HG03460 (cell line): Measurements from ENCODE around the gene SLX4IP.

Experiments
- ATAC-seq: cut with Tn5 transposase; IDR thresholded peaks from one replicate; pipeline ENCODE4 v1.9.1; 2021; ENCODE audit not compliant: unreplicated experiment

Gene SLX4IP

GRCh38 chr20:10428008-10428407, 7.1 kb upstream of the SLX4IP start:
- ATAC-seq, result no peak

DNA sequence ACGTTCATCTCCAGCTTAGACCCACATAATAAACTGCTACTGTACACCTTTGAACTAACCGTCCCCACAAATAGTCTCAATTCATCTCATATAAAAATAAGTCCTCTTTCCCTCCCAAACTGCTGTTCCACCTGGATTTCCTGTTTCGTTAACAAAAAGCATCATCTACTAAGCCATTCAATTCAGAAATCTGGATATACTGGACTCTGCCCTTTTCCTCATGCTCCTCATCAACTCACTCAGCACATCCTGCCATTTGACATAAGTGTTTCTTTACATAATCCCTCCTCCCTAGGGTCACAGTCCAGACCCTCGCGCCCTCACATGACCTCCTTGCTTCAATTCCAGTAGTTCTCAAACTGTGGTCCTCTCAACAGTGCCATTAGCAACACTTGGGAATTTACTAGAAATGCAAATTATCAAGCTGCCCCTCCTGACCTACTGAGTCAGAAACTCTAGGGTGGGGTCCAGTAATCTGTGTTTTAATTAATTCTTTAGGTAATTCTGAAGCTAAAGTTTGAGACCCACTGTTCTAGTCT, 5.6 kb upstream of the SLX4IP start:
- ATAC-seq, result no peak

- no peak for ATAC-seq
Observed at GRCh38 chr20:10430000-10430466, 5.1 kb upstream of the SLX4IP start.

GRCh38 chr20:10430704-10431103, 4.4 kb upstream of the SLX4IP start:
- no peak for ATAC-seq

DNA sequence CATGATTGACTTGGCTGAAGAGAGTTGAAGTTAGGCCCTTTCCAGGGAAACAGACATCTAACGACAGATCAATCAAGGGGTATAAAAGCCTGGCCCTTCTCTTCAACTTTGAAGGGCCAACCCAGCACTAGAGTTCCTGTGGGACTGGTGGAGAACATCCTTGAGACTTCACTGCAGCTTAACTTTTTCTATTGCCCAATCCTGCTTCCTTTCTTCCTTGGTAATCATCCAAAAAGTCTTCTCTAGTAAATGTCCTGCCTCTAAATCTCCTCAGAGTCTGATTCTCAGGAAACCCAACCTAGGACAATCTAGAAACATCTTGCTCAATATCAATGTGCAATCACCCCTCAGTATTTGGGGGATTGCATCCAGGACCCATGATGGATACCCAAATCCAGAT, 3.0 kb upstream of the SLX4IP start:
- no peak for ATAC-seq

- no peak for ATAC-seq
Observed at GRCh38 chr20:10433014-10433622, 2.0 kb upstream of the SLX4IP start.

- peak; percentile 53 for ATAC-seq
Observed at GRCh38 chr20:10433623-10434466, 1.3 kb upstream of the SLX4IP start, which contains the start of gene MKKS. TSS of gene MKKS (minus strand) at chr20:10434222. CDS start at chr20:10413514, 20,708 bp downstream.

DNA sequence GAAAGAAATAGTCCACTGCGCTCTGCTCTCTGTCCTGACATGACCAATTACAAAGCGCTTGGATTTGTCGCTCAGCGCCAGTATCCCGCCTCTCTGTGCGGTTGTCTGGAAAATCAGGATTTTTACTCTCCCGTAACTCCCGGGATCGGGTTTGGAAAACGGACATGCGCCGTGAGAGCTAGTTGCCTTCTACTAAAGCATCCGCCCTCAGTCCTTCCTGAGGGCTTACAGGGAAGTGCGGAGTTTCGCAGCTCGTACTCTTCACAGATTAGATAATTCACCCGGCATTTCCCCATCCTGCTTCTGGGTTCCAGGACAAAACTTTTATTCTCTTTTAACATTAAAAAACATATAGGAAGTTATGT, 656 bp upstream of the SLX4IP start:
- ATAC-seq, result peak; percentile 33

- no peak for ATAC-seq
Observed at GRCh38 chr20:10436053-10436699, 1.1 kb downstream of the SLX4IP start.

DNA sequence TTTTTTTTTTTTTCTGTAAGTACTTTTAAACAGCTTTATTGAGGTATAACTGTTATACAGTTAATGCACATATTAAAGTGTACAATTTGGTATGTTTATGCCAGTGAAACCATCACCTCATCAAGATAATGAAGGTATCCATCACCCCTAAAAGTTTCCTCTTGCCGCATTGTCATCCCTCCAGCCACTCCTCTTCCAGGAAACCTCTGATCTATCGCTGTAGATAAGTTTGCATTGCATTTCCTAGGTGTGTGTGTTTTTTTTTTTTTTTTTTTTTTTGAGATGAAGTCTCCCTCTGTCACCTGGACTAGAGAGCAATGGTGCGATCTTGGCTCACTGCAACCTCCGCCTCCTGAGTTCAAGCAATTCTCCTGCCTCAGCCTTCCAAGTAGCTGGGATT, 3.1 kb downstream of the SLX4IP start:
- ATAC-seq, result no peak

- ATAC-seq, result no peak
Observed at GRCh38 chr20:10443936-10444335, 8.8 kb downstream of the SLX4IP start.

DNA sequence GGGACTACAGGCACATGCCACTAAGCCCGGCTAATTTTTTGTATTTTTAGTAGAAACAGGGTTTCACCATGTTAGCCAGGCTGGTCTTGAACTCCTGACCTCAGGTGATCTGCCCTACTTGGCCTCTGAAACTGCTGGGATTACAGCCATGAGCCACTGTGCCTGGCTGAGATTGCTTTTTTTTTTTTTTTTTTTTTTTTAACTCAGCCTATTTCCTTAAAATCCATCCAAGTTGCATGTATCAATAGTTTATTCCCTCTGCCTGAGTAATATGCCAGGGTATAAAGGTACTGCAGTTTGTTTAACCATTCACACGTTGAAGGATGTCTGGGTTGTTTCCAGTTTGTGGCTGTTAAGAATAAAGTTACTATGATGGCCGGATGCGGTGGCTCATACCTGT, 10.7 kb downstream of the SLX4IP start:
- ATAC-seq, result no peak

DNA sequence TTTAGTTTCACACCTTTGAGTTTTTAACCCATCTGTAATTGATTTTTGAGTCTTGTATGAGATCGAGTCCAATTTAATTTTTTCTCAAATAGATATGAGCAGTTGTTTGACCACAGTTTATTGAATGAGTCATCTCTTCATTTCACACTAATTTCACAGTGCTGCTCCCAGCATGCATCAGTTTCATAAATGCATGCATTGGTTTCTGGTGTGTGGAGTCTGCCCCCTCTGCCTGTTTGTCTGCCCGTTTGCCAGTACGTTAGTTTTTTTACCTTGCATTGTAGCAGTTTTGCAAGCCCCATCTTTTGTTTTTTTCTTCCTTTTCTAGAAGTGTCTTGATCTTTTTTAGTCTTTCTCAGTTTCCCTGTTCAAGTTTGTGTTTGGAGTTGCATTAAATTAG, 11.9 kb downstream of the SLX4IP start:
- peak; percentile 96 for ATAC-seq

DNA sequence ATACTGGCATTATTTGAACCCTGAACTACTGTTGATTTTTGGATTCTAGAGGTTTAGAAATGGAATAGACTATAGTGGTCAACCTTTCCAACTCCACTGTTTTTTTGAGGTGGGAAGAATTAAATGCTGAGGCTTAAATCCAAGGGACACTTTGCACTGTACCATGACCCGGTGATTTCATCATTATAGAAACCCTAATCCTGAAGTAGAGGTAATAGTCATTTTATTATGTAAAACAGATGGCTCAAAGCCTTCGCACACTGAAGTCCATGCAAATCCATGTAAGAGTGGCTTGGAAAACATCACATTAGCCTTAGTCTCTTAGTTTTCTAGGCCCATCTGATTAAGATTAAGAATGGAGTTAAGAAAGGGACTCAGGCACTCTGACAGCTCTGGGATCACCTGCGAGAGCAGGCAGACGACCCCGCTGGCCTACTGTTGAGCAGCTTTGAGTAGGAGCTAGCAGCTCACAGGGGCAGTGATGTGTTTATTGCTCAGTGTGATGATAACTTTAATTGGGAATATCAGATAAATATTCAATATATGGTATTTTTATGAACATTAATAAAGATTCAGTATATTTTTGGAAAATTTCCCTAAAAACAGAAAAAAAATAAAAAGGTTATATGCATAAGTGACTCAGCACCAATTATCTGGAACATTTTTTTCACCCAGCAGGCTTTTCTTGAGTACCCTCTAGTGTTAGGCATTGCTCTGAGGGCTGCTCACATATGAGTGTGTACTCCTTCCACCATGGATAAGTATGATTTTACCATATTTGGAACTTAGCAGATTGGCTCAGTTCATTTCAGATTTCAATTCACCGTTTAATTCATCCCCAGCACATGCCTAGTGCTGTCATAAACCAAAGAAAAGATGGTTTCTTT, 13.4 kb downstream of the SLX4IP start:
- ATAC-seq, result no peak

DNA sequence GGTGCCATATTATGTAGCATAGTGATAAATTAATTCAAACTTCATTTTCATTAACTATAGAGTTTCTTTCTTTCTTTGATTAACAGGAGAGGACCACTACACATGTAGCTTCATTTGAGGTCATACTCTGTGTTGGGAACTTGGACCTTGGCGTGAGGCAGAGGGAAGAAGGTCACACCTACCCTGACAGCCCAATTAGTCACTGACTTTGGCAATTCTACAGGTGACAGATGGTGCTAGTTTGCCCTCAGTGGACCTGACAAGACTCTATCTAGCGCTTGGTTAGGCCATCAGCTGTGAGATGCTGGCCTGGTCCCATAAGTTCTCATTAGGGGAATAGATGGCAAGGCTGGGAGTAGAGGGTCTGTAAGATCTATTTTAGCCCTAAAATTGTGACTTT, 14.2 kb downstream of the SLX4IP start:
- no peak for ATAC-seq

- ATAC-seq, result peak; percentile 96
Observed at GRCh38 chr20:10453241-10453640, 18.1 kb downstream of the SLX4IP start.

- ATAC-seq, result no peak
Observed at GRCh38 chr20:10454151-10454750, 19.1 kb downstream of the SLX4IP start.

DNA sequence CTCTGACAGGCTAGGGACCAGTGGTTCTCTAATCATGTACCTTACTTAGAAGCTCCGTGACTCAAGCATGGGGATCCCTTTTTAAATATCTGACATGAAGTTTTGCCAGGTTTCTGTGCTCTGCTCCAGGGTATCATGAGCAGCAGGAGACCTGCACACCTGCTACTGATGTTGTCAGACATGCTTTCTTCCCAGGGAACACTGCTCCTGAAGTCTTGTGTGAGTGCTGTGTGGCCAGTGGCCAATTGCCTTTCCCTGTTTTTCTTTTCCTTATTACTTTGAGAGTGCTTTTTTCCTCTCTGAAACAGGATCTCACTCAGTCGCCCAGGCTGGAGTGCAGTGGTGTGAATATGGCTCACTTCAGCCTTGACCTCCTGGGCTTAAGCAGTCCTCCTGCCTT, 26.4 kb downstream of the SLX4IP start:
- no peak for ATAC-seq

DNA sequence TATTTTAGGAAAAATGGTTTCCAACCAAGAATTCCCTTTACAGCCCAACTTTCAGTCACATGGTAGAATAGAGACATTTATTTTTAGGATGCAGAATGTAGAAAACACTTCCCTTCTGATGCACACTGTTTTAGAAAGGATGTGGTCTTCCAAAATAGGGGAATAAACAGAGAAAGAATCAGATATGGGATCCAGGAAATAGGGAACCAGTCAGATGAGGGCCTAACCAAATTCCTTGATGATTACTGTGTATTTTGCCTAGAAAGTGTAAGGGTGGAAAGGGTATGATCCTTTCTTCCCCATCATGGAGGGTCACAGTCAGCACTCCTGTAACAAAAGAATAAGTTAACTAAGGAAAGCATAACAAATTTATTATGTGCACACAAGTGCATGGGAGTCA, 27.4 kb downstream of the SLX4IP start:
- ATAC-seq, result no peak

DNA sequence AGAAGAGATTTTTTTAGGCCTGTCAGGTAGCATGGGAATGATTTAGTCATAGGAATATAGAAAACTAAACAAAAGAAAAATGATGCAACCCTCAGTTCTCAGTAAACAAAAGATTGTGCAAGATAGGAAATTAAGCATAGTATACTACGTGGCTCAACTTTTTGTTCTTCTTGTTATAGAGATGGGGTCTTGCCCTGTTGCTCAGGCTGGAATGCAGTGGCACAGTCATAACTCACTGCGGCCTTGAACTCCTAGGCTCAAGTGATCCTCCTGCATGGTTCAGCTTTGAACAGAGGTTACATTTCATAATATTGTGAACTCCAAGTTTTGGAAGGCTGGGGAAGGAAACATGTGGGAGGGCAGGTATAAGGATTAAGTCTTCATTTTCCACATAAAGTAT, 28.5 kb downstream of the SLX4IP start:
- ATAC-seq, result no peak
